Cardiac fibroblast (primary cell): ENCODE data around the gene C1orf159.

Experiments
- DNase-seq, 2 donors: peaks; one replicate each; pipeline versions ENCODE4 v3.0.0 to v3.0.0-alpha.2; 2010; ENCODE audit warnings: low read depth in 2 of 2
- H3K4me3 ChIP-seq, 2 donors: replicated peaks in 1 of 2; 1 replicate in 1 of 2; 2 replicates in 1 of 2; pipeline ENCODE4 v1.5.1; 2011; ENCODE audit warnings: low read depth in 2 of 2, low read length in 2 of 2, mild to moderate bottlenecking in 2 of 2, moderate library complexity in 1 of 2
- TF ChIP-seq, protein P1 (sequence below): IDR thresholded peaks from one replicate; pipeline ENCODE4 v1.5.1; 2011; ENCODE audit warnings: low read depth, mild to moderate bottlenecking, low read length, inconsistent platforms

The C1orf159 gene

DNA sequence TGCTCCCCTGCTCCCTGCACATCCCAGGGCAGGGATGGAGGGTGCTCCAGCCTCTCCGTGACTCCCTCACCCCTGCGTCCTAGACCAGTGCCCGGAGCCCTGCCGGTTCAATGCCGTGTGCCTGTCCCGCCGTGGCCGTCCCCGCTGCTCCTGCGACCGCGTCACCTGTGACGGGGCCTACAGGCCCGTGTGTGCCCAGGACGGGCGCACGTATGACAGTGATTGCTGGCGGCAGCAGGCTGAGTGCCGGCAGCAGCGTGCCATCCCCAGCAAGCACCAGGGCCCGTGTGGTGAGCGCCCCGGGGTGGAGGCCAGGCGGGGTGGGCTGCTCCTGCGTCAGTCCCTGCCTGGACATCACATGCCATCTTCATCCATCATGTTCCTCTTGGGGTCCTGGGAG, 74.0 kb downstream of the C1orf159 start:
- no peak overlapping the region for H3K4me3 ChIP-seq
- TF ChIP-seq, protein P1, sequence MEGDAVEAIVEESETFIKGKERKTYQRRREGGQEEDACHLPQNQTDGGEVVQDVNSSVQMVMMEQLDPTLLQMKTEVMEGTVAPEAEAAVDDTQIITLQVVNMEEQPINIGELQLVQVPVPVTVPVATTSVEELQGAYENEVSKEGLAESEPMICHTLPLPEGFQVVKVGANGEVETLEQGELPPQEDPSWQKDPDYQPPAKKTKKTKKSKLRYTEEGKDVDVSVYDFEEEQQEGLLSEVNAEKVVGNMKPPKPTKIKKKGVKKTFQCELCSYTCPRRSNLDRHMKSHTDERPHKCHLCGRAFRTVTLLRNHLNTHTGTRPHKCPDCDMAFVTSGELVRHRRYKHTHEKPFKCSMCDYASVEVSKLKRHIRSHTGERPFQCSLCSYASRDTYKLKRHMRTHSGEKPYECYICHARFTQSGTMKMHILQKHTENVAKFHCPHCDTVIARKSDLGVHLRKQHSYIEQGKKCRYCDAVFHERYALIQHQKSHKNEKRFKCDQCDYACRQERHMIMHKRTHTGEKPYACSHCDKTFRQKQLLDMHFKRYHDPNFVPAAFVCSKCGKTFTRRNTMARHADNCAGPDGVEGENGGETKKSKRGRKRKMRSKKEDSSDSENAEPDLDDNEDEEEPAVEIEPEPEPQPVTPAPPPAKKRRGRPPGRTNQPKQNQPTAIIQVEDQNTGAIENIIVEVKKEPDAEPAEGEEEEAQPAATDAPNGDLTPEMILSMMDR: no peak

GRCh38 chr1:1041092-1041523, 74.8 kb downstream of the C1orf159 start:
- no peak for DNase-seq
- TF ChIP-seq, protein P1: no peak
- no peak overlapping the region for H3K4me3 ChIP-seq

More for the DNA sequence above, 74.0 kb downstream of the C1orf159 start:
- no peak for DNase-seq

DNA sequence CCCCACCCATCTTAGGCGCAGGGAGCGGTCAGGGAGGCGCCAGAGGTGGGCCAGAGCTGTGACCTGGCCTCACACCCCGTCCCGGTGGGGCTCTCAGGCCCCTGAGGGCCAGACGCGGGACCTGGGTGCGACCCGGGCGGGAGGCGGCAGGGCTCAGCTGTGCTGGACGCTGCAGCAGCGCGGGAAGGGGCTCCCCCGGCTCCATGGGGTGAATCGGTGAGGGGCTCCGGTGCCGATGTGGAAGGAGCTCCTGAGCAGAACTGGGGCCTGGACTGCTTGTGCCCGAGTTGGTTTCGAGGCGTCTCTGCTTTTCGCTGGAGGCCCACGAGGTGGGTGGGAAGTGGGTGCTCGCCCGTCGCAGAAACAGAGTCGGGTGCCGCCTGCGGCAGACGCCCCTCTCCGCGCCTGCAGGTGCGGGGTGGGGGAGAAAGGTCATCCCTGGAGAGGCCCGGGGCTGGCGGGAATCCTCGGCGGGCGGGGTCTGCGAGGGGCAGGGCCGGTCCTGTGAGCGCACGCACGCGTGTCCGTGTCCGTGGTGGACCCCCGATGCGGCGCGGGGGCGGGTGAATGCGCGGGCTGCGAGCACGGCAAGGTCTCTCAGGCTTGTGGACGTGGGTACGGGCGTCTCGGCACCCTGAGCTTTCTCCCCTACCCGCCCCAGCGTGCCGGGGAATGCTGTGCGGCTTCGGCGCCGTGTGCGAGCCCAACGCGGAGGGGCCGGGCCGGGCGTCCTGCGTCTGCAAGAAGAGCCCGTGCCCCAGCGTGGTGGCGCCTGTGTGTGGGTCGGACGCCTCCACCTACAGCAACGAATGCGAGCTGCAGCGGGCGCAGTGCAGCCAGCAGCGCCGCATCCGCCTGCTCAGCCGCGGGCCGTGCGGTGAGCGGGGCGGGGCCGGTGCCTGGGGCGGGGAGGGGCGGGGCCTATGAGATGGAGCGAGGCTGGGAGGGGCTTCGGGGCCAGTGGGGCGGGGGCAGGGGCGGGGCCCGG, 75.6 kb downstream of the C1orf159 start:
- peak overlapping the region; percentile 37 to 40 for H3K4me3 ChIP-seq
- DNase-seq: peak; percentile 72 to 84
- TF ChIP-seq, protein P1: no peak

DNA sequence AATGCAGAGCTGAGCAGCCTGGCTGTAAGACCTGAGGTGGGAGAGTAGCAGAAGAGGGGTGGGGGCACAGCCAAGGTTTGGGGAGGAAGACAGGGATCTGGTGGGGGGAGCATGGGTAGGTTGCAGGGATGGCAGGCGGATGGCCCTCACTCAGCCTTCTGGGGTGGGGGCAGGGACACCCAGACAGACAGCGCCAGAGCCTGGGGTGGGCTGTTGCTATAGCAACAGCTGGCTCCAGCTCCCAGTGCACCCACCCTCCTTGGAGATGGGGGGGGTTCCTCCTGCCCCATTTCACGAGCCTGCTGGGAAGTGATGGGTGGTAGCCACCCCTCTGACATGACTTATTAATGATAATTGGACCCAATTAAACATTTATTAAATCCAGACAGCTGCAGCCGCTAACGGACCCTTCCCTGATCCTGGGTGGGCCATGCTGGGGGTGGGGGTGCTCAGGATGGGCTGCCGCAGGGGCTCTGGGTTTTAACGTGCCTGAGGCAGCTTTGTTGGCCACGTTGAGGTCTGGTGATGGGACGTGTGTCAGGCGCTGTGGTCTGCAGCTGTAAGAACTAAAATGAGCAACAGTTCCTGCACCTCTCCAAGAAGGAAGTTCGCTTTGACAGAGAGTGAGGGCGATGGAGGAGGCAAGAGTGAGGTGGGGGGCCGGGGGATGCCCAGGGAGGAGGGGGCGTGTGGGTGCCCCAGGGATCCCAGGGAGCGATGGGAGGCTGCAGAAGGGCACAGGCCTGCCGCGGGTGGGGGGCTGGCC, 76.6 kb downstream of the C1orf159 start:
- TF ChIP-seq, protein P1: no peak
- no peak for DNase-seq
- H3K4me3 ChIP-seq: no peak overlapping the region

- no peak for DNase-seq
- H3K4me3 ChIP-seq: no peak overlapping the region
- TF ChIP-seq, protein P1: no peak
Measured at GRCh38 chr1:1038694-1039093, 77.2 kb downstream of the C1orf159 start.

GRCh38 chr1:1037366-1038327, 78.2 kb downstream of the C1orf159 start:
- TF ChIP-seq, protein P1: no peak
- DNase-seq: no peak
- H3K4me3 ChIP-seq: no peak overlapping the region
